ENCODE results near the gene VDAC1.

DNA sequence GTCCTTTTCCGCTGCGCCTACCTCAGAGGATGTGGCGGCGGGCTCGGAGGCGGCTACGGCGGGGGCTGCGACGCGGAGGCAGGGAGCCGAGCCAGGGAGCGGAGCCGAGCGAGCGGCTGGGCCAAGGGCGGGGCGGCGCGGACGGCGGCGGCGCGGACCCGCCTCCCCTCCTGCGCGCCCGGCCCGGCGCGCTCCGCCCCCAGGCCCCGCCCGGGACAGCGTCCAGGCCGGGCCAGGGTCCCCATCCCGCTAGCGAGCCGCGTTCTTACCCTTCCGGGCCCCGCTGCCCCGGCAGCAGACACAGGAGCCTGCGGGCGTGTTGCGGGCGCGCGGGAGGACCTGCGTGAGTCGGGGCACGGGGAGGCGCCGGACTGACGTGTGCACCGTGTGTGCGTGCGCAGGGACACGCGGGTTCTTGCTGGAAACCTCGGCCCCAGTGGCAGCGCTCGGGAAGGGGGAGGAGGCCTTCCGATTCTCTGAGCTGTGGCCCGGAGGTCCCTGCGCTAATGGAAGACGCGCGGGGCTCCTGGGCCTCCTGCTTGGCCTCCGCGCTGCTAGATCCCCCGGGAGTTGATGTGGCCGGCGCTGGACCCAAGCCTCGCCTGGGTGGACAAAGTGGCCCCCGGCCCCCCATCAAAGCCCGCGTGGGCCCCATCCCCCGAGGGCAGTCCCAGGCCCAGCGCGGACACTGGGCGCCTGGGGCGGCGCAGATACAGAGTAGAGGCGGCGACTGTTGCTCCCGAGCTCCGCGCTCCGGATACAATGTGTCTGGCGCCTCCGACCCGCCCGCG is at the start of gene VDAC1:
- TF ChIP-seq ZBTB7A (IDR thresholded peaks at IDR 0.05; ENCODE audit: low read depth) (peak; percentile 81), CEBPB (IDR thresholded peaks at IDR 0.05) (no peak), RAD21 (IDR thresholded peaks at IDR 0.05; ENCODE audit: low read depth) (no peak), EP300 (IDR thresholded peaks at IDR 0.05; ENCODE audit: borderline replicate concordance) (no peak), FOXM1 (IDR thresholded peaks at IDR 0.05; ENCODE audit: borderline replicate concordance, low read depth) (no peak)
- TF ChIP-seq, protein P1, sequence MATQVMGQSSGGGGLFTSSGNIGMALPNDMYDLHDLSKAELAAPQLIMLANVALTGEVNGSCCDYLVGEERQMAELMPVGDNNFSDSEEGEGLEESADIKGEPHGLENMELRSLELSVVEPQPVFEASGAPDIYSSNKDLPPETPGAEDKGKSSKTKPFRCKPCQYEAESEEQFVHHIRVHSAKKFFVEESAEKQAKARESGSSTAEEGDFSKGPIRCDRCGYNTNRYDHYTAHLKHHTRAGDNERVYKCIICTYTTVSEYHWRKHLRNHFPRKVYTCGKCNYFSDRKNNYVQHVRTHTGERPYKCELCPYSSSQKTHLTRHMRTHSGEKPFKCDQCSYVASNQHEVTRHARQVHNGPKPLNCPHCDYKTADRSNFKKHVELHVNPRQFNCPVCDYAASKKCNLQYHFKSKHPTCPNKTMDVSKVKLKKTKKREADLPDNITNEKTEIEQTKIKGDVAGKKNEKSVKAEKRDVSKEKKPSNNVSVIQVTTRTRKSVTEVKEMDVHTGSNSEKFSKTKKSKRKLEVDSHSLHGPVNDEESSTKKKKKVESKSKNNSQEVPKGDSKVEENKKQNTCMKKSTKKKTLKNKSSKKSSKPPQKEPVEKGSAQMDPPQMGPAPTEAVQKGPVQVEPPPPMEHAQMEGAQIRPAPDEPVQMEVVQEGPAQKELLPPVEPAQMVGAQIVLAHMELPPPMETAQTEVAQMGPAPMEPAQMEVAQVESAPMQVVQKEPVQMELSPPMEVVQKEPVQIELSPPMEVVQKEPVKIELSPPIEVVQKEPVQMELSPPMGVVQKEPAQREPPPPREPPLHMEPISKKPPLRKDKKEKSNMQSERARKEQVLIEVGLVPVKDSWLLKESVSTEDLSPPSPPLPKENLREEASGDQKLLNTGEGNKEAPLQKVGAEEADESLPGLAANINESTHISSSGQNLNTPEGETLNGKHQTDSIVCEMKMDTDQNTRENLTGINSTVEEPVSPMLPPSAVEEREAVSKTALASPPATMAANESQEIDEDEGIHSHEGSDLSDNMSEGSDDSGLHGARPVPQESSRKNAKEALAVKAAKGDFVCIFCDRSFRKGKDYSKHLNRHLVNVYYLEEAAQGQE (IDR thresholded peaks at IDR 0.05; ENCODE audit: low read depth), result no peak
- TF ChIP-seq, protein P2, sequence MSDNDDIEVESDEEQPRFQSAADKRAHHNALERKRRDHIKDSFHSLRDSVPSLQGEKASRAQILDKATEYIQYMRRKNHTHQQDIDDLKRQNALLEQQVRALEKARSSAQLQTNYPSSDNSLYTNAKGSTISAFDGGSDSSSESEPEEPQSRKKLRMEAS (IDR thresholded peaks at IDR 0.05), result peak; percentile 81
- TF ChIP-seq, protein P3, sequence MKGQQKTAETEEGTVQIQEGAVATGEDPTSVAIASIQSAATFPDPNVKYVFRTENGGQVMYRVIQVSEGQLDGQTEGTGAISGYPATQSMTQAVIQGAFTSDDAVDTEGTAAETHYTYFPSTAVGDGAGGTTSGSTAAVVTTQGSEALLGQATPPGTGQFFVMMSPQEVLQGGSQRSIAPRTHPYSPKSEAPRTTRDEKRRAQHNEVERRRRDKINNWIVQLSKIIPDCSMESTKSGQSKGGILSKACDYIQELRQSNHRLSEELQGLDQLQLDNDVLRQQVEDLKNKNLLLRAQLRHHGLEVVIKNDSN (IDR thresholded peaks at IDR 0.05), result 0 out of 2 replicates have a peak, but pooled peaks have one; percentile 16
